Measurements from ENCODE around the gene DYSF.

The DYSF gene

DNA sequence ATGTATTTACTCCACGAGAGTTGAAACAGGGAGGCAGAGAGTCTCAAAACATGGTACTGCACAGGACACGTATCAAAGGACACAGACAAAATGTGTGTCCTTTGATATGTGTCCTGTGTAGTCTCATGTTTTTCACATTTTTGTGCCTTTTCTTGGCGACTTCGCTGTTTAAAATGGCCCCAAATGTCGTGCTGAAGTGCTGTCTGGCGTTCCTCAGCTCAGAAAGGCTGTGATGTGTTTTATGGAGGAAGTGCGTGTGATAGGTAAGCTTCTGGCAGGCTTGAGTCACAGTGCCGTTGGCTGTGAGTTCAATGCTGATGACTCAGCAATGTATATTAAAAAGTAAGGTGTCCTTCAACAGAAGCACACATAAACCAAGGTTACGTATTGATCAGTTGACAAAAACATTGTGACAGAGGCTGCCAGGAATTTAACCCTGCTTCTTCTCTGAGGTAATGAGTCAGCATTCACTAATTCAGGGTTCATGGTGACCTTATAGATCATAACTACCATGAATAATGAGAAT is 78.2 kb downstream of the DYSF start:
- no peak for DNase-seq

DNA sequence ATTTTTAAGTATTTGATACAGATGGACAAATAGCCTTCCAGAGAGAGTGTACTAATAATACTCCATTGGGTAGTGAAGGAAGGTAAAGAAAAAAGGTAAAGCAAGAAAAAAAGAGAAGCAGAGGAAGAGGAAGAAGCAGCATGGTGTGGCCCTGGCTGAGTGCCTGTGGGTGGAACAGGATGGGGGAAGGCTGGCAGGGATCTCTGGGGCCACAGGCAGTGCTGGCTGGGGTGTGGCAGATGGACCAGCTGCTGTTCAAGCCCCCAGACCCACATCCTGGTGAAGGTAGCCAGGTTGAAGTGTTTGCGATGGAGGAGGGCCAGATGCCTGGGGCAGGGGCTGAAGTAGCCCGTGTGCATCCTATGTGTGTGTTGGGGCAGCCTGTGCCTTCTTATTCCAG is 79.0 kb downstream of the DYSF start:
- no peak for DNase-seq

DNA sequence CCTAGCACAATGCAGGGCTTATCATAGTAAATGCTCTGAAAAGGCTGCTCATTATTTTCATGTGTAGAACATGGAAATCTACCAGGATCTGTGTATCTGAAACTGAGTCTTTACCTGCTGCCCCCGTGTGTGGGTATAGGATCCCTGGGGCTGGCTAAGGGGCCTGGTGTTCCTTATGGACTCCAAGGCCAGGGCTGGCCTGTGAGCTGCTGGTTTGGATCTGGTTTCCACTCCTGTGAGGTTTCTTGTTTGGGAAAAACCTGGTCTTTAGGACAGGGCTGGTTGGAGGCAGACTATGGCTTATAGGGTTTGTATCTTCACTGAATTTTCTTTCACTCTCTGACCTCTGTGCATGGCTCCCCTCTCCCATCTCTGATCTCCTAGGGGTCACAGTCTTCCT is 80.8 kb downstream of the DYSF start:
- DNase-seq, result no peak

DNA sequence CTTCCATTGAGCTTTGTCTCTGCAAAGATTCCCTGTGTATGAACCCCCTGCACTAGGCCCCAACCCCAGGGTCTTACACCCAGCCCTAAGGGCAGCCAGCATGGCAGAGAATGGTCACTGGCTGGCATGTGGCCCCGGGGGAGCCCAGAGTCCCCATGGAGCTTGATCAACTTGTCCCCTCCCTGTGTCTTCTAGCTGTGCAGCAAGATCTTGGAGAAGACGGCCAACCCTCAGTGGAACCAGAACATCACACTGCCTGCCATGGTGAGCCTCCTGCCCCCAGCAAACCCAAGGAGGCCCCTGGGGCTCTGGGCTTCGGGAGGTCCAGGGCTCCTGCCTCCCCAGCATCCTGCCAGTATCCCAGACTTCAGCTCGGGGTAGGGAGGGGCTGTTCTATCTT is 81.5 kb downstream of the DYSF start:
- no peak for DNase-seq

DNA sequence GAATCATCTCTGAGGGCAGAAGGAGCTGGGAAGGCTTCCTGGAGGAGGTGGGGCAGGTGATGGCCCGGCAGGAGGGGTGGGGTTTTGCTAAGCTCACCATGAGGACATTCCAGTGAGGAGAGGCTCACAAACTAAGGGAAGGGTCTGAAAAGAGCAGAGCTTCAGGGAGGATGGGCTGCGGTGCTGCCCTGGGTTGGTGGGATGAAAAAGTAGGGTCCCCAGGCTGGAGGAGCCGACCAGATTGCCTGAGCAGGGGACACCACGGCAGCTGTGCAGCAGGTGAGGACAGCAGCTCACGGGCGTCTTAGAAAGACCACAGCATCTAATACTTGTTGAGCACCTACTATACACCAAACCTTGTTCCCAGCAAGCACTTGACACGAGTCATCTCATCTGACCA is 82.2 kb downstream of the DYSF start:
- no peak for DNase-seq

DNA sequence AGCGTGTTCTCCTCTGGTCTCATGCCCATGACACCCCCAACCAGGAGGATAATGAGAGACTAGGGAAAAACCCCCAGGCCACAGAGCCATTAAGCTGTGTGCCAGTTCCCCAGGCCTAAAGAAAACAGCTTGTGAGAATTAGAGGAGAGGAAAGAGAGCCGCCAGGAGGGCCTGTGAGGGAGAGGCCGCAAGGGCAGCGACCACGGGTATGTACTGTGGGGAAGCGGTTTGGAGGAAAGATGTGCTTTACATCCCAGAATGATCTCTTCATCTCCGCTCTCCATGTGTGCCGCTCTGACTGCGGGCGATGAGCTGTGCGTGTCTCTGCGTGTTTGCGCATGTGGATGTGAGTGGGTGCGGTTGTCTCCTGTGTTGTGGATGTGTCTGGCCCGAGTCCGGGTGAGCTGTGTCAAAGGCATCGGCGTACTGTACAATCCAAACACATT is 82.9 kb downstream of the DYSF start:
- no peak for DNase-seq

DNA sequence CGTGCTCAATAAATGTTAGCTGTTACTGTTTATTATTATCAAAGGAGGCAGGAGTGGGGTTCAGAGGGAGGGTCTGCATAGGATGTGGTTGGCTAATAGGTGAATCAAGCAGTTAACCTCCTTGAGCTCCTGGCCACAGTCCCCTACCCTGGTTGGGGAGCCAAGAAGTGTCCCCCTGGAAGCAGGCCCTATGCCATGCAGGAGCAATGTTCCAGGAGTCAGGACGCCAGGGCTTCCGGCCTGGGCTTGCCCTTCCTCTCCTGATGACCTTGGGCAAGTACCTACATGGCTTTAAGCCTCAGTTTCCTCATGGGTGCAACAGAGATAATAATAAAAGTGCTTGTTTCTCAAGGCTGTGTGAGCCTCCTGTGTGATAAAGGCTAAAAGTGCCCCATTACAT is 84.9 kb downstream of the DYSF start:
- no peak for DNase-seq

DNA sequence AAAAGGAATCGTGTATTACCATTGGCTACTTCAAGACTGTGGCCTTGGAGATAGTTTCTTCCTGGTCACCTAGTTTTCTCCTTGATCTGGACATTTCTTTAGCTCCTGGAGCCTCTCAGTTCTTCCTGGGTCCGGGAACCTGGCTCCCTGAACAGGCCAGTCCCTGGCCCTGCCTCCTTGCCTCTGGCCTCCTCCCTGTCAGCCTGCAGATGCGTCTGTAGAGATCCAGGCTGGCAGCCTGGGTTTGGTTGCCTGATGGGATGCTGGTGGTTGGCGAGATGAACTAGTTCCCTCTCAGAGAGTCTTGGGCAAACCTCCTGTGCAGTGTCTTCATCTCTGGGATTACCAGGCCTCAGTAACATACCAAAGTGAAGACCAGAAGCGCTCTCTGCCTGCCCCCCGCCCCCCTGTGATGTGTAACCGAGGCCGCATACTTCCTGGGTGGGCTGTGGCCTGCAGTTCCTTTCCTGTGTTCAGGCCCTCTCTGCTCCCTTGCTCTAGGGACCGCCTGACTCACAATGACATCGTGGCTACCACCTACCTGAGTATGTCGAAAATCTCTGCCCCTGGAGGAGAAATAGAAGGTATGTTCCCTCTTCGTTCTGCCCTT is 85.4 kb downstream of the DYSF start:
- DNase-seq, result no peak

DNA sequence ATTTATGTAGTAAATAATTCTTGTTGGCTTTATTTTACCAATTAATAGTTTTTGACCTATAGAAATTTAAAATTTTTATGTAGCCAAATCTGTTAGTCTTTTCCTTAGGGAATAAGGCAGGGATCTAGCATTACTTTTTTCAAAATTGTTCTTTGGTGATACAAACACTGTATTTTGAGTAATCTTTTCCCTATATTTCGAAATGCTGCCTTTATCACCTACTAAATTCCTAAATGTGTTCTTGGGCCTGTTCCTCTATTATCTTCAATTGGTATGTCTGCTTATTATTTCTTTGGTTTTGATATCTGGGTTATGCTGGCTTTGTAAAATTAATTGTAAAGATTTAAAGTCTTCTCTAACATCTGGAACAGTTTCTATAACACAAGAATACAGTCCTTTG is 87.5 kb downstream of the DYSF start:
- DNase-seq, result no peak

DNA sequence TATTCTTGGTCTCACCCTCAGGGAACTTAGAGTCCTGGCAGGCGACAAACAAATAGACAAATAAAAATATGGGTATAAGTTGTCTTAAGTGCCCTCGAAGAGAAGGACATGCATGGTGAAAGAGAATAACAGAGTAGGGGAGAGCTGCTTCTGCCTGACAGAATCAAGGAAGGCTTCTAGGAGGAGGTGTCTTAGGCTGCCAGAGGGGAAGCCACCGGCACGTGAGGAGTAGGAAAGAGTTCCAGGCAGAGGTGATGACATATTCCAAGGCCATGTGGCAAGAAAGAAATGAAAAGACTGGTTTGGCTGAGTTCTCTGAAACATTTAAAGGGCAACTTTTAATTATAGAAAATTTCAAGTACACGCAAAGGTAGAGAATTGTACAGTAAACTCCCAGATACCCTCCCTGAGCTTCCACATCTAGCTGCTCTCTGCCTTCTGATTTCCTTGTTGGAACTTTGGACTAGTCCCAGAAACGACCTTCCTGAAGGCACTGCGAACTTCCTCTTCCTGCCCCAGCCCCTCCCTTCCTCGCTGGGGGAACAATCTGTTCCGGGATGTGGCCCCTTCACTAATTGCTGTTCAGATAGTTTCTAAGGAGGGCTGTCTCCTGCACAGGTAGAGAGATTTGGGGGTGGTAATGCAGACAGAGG is 91.7 kb downstream of the DYSF start:
- peak in 1 of 2 experiments; percentile 9 for DNase-seq

DNA sequence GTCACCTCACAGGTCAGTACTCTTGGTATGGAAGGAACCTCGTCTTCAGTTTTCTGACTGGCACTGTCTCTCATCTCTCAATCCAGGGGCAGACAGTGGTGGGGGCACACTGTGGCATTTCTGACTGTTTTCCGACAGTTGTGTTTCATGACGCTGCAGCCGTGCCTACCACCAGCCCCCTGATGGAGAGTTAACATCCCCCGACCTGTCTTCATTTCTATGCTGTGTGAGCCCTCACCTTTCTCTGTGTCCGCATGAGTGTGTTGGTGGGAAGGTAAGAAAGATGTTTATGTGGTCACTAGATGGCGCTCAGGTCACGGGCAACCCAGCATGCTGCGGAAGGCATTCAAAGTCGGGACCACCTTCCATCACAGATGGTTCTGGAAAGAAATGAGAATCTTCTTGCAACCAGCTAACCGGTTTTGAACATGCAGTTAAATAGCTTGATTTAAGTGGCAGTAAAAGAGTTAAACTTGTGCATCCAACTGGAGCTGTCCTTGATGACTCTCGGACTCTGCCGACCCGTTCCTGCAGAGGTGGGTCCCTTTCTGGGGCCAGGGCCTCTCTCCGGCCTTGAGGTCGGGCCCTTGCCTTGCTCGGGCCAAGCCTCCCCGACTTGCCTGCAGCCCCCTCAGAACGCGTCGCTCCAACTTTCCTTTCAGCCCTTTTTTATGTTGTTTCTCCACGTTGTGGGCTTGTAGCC is 92.4 kb downstream of the DYSF start:
- DNase-seq, result peak; percentile 28 to 78

DNA sequence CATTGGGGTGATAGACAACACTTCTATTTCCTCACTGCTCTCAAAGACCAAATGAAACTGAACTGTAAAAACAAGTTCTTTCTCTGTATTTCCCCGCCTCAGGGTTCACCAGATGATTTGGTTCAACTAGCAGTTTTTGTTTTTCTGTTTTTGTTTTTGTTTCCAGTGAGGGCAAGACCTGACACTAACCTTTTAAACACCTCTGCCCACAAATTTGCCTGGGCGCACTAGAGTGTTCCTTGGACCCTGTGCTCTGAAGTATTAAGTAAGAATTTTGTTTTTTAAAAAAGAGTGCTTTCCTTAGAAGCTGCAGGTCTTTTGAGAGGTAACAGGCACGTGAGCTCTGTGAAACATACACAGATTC is 92.9 kb downstream of the DYSF start:
- no peak for DNase-seq

DNA sequence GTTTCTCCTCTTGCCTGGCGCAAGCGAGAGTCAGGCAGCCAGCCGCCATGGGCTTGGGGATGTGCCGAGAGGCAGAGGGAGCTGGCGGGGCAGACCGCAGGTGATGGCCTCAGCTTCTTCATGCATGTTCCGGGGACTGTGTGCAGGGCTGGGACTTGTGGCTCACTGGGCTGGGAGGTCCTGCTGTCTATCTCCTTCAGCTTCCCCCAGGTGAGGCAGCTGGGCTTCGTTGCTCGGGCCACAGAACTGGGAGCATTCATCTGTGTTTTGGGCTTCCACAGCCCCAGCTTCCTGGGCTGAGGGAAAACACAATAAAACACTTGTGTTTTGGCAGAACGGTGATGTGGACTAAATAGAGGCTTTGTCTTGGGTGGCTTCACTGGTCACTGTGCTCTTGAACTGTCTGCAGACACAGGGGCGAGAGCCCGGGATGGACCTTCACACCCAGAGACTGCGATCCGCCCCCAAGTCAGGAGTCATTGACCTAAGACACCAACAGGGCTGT is 93.5 kb downstream of the DYSF start:
- DNase-seq, result no peak

DNA sequence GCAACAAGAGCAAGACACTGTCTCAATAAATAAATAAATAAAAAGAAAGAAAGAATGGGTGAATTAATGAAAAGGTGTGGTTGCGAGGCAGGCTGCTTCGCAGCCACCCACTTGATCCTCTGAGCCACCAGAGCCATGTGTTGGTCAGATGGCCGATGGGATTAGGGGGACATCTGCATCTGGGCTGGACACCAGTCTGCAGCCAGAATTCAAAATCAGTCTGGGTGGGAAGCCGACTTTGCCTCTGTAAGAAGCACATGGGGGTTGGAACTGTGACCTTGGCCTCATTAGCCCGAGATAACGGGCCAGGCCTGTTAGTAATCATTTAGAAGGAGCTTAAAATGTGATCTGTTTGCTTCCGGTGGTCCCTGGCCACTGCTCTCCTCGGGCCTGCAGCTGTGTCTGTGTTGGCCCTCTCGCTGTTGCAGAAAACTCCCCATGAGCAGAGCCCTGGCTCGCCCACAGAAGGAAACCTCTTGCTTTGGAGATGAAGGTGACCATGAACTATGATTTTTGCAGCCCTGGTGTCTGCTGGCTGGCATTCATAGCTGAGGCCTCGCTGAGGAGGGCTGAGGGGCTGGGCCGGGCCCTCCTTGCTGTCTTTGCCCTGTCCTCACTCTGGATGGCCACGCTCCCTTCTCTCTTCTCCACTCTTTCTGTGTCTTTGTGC is 94.4 kb downstream of the DYSF start:
- DNase-seq, result no peak

DNA sequence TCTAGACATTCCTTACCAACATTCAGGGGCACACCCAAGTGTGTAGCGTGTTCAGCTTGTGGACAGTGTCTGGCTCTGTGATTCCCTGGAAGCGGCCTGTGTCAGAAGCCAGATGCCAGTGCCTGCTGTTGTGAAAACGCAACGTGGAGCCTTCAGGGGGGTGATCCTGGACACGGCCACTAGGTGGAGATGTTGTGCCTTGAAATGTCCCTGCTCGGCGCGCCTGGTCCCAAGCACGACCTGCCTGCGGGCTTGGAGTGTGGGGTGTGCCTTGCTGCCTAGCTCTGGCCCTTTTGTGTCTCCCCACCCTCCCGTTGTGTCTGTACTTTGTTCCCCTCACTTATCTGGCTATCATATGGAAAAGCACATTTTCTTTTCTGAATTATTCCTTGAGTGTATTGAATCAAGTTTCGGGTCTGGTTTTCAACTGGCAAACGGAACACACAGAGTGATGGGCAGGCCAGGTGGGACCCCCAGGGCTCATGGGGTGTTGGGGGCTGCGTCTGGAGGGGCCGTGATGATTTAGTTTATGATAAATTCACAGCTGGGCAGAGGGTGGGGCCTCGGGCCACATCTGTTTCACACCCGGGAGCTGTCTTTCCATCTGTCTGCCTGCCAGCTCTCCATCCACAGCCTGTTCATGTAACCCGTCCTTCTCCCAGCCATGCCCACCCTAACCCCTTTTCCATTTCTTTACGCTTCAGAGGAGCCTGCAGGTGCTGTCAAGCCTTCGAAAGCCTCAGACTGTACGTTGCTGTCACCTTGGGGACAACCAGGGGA is 95.5 kb downstream of the DYSF start:
- peak; percentile 51 to 74 for DNase-seq

DNA sequence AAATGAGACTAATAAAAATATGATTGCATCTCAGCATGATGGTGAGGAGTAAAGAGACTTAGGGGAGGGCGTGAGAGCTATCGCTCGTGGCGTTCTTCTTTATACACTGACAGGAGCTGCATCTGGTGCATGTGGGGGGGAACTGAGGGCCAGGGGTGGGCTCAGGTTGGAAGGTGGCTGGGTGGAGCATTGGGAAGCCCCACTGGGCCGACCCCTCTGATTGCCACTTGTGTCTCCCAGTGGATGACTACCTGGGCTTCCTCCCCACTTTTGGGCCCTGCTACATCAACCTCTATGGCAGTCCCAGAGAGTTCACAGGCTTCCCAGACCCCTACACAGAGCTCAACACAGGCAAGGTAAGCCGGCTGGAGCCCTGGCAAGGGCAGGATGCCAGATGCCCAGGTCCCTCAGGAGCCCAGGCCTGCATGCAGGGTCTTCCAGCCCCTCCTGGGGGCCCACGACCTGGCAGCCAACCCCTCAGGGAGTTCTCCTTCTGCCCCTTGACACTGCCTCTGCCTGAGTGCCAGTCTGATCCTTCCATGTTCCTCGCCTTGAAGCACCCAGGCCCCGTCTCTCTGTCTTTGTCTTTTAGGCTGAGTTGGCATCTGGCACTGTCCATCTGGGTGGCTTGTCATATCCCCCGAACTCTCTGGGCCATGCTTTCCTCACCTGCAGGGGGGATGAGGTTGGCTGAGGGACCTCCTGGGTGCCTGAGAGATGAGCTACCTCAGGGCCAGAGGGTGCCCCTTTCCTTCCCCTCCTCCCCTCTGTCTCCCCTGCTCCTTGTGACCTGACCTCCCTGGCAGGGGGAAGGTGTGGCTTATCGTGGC is 97.7 kb downstream of the DYSF start:
- DNase-seq, result no peak

DNA sequence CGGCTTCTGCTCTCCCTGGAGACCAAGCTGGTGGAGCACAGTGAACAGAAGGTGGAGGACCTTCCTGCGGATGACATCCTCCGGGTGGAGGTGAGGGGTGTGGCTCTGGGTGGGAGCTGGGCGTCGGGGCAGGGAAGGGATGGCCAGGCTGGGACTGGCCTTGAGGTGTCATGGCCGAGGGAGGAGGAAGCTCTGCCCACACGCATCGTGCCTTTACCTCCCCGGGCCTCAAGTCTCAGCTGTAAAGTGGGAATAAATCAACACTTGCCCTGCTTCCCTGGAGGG is 98.2 kb downstream of the DYSF start:
- no peak for DNase-seq

DNA sequence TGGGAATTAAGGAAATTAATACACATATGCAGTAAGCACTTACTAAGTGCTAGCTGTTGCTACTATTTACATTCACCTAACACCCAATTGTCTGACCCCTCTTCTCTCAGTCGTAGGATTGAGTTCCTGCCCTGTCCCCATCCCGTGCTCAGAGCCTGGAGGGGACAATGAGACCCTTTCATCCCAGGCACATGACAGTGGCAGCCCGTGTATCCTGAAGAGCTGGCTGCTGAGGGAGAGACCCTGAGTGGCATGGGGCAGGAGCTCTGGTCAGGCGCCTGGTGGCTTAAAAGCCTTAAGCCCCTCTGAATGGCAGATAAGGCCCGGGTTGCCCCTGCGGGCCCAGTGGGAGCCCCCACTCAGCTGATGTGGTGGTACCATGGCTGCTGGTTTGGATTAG is 99.0 kb downstream of the DYSF start:
- DNase-seq, result no peak

DNA sequence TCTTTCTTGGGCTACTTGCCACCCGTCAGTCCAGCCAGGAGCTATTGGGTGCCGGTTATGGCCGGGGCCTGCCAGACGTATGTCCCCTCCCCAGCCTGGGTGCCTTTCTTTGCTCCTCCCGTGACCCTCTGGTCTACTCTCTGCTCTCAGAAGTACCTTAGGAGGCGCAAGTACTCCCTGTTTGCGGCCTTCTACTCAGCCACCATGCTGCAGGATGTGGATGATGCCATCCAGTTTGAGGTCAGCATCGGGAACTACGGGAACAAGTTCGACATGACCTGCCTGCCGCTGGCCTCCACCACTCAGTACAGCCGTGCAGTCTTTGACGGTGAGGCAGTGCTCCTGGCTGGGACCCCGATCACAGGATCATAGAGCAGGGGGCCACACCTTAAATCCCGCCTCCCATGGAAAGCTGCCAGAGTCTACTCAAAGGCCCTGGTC is 99.5 kb downstream of the DYSF start:
- DNase-seq, result no peak

DNA sequence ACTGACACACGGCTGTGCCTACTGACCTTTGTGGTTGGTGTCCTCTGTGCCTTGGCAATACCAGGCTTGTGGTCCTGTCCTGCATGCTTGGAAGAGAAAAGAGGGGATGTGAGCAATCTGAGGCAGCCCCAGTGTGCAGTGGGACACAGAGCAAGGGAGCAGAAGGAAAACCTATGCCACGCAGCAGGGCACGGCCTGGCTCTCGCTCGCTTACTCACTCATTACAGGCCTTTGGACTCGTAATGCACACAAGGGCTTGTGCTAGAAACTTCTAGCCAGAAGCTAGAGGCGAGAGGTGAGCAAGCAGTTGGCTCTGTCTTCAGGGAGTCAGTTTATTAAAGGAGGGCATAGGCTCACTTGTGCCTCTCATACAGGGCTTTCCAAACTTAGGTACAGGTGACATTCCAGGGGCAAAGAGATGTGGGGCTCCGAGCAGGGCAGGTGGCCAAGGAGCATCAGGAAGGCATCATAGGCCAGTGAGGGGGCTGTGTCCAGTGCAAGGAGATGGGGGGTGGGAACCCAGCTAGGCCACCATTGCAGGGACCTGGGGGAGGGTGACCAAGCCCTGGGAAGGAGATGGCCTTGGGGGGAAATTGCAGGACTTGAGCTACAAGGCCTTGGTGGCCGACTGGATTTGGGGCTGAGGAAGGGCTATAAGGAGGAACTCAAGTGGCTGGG is 100.8 kb downstream of the DYSF start:
- DNase-seq, result no peak

DNA sequence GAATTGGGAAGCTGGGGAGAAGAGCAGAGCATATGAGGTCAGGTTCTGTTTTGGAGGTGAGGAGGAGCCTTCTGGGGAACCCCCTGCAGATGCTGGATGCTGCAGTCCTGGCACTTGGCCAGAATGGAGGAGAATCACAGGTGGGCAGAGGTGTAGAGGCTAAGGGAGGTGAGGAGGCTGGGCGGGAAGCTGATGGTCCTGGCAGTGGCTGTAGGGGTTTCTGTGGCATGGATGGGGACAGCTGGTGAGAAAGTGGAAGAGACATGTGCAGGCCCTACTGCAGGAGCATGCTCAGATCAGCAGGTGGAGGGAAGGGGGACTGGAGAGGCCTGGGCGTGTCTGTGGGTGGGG is 101.3 kb downstream of the DYSF start:
- DNase-seq, result no peak

Measured in NCI-H446 (cell line).